ENCODE results near the gene TGFB1.
A peak's percentile ranks its signal among the peaks of the same experiment; 100 is the strongest.

Gene TGFB1

DNA sequence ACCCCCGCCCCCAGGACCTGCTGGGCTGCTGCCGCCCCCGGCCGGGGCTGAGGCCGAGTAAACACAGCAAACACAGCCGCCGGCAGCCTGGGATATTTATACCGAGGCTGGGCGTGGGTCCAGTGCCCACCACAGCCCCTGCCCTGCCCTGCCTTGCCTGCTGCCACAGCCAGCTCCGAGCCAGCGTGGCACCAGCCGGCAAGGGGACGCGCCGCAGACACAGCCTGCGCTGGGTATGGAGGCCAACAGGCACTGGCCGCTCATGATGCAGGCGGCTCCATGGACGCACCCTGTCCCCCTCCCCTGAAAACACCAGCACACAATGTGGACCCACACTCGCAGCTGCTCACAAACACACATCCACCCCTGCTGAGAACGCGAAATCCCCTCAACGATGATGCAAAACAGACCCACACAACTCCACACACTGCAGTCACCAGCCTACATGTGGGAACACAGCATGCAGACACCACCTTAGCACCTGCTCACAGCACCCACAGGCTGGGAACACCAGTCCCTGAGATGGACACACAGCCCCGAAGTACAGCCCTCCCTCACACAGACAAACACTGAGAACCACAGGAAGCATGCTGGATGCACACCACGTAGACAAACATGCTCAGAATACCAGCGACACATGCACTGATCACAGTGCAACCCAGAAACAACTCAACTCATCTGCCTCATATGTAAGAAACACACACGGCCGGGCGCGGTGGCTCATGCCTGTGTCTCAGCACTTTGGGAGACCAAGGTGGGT is 27.6 kb downstream of the TGFB1 start:
- peak in 1 of 2 donors; percentile 77 for DNase-seq (ENCODE audit: low read depth in 2 of 2)
- peak overlapping the region in 1 of 2 donors; percentile 14 for H3K4me3 ChIP-seq (replicated peaks in 1 of 2; ENCODE audit: low read depth in 2 of 2, low read length in 2 of 2)

DNA sequence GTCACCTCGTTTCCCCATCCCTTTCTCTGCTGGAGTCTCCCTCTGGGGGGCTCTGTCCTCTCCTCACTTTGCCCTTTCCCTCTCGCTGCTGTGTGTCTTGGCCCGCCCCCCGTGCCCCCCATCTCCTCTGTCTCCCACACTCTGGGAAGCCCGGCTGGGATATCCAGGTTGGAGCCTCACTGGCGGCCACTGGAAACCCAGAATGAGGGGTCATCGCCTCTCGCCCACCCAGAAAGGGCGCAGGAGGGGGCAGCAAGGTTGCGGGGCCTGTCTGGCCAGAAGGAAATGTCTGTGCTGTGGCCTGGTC is 28.1 kb downstream of the TGFB1 start:
- DNase-seq (ENCODE audit: low read depth in 2 of 2), result no peak
- peak overlapping the region in 1 of 2 donors; percentile 14 for H3K4me3 ChIP-seq (replicated peaks in 1 of 2; ENCODE audit: low read depth in 2 of 2, low read length in 2 of 2)
- TF ChIP-seq, protein P1, sequence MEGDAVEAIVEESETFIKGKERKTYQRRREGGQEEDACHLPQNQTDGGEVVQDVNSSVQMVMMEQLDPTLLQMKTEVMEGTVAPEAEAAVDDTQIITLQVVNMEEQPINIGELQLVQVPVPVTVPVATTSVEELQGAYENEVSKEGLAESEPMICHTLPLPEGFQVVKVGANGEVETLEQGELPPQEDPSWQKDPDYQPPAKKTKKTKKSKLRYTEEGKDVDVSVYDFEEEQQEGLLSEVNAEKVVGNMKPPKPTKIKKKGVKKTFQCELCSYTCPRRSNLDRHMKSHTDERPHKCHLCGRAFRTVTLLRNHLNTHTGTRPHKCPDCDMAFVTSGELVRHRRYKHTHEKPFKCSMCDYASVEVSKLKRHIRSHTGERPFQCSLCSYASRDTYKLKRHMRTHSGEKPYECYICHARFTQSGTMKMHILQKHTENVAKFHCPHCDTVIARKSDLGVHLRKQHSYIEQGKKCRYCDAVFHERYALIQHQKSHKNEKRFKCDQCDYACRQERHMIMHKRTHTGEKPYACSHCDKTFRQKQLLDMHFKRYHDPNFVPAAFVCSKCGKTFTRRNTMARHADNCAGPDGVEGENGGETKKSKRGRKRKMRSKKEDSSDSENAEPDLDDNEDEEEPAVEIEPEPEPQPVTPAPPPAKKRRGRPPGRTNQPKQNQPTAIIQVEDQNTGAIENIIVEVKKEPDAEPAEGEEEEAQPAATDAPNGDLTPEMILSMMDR (IDR thresholded peaks at IDR 0.05; ENCODE audit: low read depth, low read length), result no peak

More for the DNA sequence above, 27.6 kb downstream of the TGFB1 start:
- TF ChIP-seq, protein P1 (IDR thresholded peaks at IDR 0.05; ENCODE audit: low read depth, low read length), result no peak

DNA sequence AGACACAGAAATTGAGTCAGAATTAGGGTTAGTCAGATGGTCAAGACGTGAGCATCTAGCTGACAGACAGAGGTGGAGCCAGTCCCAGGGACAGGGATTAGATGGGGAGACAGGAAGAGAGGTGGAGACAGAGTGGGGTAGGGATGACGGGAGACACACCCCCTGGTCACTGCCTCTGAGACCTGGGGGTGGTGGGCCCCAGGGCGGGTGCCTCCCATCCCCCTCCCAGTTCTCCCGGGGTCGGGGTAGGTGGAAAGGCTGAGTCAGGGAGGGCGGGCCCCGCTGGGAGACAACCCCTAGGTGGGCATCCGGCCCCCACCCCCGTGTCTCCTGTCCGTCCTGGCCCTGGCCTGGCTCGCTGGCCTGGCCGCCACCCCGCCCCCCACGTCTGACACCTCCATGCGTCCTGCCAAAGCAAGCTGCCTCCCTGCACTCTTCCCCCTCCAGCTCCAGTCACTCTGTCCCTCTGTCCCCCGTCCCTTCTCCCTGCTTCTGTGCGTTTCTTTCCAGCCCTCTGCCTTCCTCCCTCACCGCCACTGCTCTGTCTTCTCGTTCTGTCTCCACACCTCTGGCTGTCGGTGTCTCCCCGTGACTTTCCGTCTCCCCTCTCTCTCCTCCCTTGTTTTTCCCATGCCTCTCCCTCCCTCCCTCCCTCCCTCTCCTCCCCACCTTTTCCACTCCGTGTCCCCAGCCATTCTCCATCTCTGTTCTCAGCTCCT is 28.6 kb downstream of the TGFB1 start:
- peak; percentile 84 to 90 for DNase-seq (ENCODE audit: low read depth in 2 of 2)
- peak overlapping the region in 1 of 2 donors; percentile 32 for H3K4me3 ChIP-seq (replicated peaks in 1 of 2; ENCODE audit: low read depth in 2 of 2, low read length in 2 of 2)
- TF ChIP-seq, protein P1 (IDR thresholded peaks at IDR 0.05; ENCODE audit: low read depth, low read length), result no peak

DNA sequence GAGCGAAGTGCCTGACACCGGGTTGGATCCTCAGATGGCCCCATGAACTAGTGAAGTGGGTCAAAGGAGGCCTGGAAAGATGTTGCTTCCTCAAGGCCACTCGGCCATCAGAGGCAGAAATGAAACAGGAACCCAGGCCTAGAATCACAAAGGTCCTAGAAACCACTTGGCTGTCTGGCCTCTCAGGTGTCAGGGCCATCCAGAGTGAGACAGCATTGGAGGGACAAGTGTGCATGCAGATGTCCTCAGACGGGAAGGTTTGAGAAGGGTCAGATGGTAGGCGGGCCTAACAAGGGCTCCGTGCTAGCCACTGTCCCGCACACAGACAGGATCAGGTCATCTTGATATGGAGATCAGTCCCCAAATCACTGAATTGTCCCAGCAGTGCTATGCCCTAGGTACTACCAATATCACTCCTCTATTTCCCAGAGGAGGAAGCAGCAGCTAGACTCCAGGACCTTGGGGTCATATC is 29.5 kb downstream of the TGFB1 start:
- TF ChIP-seq, protein P1 (IDR thresholded peaks at IDR 0.05; ENCODE audit: low read depth, low read length), result no peak
- DNase-seq (ENCODE audit: low read depth in 2 of 2), result no peak
- H3K4me3 ChIP-seq (replicated peaks in 1 of 2; ENCODE audit: low read depth in 2 of 2, low read length in 2 of 2), result no peak overlapping the region

DNA sequence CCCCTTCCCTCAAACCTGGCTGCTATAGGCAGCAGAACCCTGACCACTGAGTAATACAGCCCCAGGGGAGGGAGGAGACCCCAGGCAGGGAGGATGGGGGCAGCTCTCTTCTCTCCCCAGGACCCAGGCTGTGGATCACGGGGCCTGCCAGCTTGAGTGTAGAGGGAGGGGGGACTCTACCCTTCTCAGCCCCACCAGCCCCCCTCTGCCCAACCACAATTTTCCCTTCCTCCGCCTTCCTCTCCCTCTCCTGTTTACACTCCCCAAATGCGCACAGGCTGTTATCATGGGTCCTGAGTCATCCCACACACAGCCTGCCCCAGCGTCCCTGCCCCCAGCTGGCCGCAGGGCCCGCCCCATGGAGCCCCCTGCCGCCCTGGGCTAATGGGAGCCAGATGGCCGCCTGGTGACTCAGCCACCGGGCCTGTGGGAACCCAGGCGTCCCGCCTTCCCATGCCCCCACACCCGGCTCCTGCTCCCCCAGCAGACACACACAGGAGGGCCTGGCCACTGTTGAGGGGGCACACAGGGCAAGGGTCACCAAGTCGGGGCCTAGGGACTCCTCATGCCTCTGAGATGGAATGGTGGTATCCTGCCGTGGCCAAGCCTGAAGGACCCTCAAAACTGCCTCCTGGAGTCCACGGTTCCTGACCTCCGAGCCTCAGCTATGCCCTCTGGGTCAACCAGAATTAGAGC is 30.1 kb downstream of the TGFB1 start:
- H3K4me3 ChIP-seq (replicated peaks in 1 of 2; ENCODE audit: low read depth in 2 of 2, low read length in 2 of 2), result peak overlapping the region in 1 of 2 donors; percentile 1
- peak; percentile 95 to 96 for DNase-seq (ENCODE audit: low read depth in 2 of 2)

DNA sequence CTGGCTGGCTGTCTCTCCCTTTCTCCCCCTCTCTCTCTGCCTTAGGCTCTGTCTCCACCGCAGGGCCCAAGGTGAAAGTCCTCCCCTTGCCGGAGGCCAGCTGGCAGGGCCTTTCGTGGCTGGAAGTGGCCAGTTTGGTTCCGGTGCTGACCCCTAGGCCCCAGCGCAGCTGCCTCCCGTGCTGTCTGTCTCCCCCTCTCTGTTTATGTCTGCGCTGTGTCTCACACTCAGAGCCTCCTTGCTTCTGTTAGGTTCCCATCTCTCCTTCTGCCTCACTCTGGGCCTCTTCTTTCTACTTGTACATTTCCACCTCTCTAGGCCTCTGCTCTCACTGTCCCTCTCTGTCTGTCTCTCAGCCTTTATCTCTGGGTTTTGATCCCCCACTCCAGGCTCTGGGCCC is 30.7 kb downstream of the TGFB1 start:
- TF ChIP-seq, protein P1 (IDR thresholded peaks at IDR 0.05; ENCODE audit: low read depth, low read length), result no peak
- DNase-seq (ENCODE audit: low read depth in 2 of 2), result peak; percentile 75 to 79
- H3K4me3 ChIP-seq (replicated peaks in 1 of 2; ENCODE audit: low read depth in 2 of 2, low read length in 2 of 2), result no peak overlapping the region

More for the DNA sequence above, 30.1 kb downstream of the TGFB1 start:
- TF ChIP-seq, protein P1 (IDR thresholded peaks at IDR 0.05; ENCODE audit: low read depth, low read length), result no peak
